HG03558 (cell line): ENCODE measurements around the gene C1QL1.

Experiments
- ATAC-seq: cut with Tn5 transposase; IDR thresholded peaks from one replicate; pipeline ENCODE4 v1.9.1; 2021; ENCODE audit warnings: moderate number of reproducible peaks; ENCODE audit not compliant: unreplicated experiment; ENCODE audit errors: extremely low read depth

C1QL1 gene

GRCh38 chr17:44990994-44991393 lies 22.9 kb upstream of the C1QL1 start:
- no peak for ATAC-seq

DNA sequence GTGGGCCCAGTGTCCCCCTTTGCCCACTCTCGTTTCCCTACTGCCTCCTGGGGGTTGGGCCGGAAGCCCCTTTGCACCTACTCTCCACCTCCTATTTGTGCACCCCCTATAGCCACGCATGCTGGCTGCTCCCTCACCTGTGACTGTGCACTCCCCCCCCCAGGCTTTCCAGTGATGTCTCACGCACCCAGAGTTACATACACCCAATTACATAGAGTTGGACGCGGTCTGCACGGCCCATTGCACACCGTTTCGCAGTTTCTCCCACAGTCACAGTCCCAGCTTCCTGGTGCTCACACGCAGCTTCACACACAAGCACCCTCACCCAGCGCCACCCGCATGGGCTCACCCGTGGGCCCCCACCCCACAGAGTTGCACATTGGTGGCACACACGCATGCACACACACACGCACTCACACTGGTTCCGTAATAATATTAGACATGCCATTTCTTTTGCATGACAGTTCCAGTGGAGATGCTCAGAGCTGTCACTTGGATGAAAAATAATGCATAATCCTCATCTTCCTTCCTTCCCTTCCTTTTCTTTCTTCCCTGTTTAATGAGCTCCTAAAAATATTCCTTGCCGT lies 21.5 kb upstream of the C1QL1 start:
- ATAC-seq = no peak

DNA sequence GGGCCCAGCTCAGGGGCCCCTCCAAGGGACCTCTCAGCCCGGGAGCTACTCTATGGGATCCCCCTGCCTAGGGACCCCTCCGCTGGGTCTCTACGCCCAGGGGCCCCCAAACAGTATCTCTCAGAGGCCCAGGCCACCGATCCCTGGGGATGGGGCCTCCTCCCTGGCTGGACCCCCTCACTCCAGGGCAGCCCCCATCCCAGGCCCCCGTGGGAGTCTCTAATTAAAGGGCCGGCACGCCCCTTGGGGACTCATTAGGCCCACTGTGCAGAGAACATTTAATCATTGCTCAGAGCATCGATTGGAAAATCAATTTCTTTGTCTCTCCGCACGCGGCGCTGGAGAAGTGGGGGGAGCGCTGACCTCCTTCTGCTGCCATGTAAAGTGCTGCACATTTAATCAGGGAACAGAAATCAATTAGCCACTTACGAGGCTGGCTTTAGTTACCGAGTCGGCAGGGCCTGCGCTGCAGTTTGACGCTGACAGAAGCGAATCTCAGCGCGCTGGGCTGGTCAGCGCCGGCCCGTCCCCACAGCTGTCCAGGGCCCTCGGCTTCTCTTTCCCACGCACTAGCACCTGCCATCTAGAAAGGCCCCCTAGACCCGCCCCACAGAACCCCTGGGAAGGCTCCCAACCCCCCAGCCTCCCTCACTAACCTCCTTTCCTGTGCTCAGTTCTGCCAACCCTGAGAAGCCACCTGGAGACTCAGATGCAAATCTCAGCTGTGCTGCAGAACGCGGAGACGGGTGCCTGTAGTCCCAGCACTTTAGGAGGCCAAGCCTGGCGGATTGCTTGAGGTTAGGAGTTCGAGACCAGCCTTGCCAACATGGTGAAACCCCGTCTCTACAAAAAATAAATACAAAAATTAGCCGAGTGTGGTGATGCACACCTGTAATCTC lies 20.2 kb upstream of the C1QL1 start:
- no peak for ATAC-seq

DNA sequence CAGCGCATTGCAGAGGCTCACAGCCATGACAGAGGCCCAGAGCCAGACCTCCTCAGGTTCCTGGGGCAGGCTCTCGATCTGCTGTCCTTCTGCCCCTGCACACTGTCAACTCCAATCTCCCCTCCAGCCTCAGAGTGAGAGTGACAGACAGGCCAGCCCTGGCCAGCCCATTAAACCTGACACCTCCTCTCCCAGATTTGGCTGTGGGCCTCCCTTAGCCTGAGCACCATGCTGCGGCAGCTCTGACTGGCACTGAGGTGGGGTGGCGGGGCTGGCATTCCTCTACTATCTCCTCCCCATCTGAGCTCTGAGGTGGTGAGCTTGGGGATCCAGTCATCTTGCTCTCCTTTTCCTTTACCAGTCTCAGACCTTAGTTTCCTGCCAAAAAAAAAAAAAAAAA lies 15.5 kb upstream of the C1QL1 start:
- ATAC-seq = no peak

GRCh38 chr17:44982113-44982702 lies 14.1 kb upstream of the C1QL1 start:
- no peak for ATAC-seq

- ATAC-seq = no peak
Measured at GRCh38 chr17:44981221-44981968, 13.3 kb upstream of the C1QL1 start.

DNA sequence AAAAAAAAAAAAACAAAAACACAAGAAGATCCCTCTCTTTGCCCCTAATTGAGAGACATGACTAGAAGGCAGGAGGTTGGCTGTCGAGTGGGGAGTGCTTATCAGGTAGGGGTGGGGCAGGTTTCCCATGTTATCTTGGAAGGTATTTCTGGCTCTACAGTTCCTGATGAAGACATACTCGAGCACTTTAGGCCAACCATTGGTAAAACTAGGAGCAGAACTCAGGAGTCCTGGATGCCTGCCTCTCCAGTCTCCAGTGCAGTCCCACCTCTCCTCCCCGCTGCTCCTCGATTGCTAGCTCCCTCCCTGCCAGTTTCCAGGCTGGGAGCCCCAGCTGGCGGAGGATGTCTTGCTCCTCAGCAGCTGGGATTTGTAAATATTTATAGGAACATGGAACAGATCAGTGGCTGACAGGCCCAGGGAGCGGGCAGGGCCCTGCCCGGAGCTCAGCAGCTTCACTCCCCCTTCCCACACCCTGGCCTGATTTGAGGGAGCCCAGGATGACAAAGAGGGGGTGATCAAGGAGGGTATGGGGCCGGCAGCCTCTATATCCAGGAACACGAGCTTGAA lies 11.4 kb upstream of the C1QL1 start:
- ATAC-seq = no peak

DNA sequence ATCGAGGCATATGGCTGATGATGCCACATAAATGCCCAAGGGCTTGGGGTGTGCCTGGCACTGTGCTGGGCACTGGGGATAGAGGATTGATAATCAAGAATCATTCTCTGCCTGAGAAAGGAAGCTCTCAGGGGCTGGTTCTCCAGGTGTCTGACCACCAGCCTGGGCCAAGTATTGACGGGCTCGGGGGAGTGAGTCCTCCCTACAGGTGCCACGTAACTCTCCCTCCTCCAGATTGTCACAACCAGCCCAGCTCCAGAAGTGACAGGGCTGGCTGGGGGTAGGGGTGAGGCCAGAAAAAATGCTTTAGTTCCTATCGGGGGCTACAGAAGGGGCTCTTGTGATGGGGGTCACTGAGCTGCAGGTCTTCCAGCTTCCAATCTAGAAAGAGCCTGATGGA lies 10.7 kb upstream of the C1QL1 start:
- no peak for ATAC-seq

GRCh38 chr17:44977814-44978550 lies 9.9 kb upstream of the C1QL1 start:
- no peak for ATAC-seq

DNA sequence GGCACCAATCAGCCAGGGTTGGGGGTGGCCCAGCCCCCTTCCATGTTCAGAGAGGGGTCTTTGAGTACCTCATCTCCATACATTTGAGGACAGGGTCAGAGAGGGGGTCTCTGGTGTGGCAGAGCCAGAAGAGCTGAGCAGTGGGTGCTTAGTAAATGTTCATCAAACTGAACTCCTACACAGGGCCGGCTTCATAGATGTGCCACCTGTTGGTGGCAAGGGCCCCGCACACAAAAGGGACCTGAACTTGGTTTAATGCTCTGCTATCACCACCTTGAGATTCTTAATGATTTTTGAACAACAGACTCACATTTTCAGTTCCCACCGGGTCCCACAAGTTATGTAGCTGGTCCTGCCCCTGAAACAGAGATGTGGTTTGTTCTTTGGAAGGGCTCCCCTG lies 9.0 kb upstream of the C1QL1 start:
- ATAC-seq = no peak

GRCh38 chr17:44976206-44976605 lies 8.1 kb upstream of the C1QL1 start:
- ATAC-seq = no peak

DNA sequence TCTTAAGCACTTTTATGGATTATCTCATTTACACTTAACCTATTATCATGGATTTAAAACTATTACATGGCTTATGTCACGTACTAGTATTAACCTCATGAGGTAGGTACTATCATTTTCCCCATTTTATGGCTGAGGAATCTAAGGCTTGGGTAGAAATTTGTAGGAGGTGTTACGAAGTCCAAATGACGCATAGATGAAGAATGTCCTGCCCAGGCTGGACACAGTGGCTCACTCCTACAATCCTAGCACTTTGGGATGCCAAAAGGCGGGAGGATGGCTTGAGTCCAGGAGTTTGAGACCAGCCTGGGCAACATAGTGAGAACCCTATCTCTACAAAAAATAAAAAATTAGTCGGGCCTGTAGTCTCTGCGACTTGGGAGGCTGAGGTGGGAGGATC lies 4.8 kb upstream of the C1QL1 start:
- no peak for ATAC-seq

DNA sequence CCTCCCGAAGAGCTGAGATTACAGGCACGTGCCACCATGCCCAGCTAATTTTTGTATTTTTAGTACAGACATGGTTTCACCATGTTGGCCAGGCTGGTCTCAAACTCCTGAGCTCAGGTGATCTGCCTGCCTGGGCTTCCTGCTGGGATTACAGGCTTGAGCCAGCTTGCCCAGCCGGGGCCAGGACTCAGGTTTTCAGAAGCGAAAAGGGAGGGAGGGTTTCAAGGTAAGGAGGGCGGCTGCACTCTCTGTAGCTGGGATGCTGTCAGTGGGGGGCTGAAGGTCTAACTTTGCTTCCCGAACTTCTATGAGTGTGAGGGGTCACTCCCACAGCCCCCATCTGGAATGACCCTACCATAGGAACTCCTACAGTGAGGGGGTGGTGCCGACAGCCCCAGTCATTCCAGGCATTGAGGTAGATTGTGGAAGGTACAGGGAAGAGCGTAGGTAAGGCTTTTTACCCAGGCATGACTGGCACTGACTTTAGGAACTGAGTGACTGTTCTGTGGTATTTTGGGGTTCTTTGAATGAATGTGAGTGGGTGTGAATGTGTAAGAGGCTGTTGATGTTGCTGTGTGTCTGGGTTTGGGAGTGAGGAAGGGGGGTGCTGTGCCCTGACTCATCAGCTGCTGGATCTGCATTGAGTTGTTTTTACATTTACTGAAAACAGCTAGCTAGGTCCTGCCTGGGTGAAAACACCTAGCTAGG lies 3.8 kb upstream of the C1QL1 start:
- no peak for ATAC-seq

- ATAC-seq = no peak
Measured at GRCh38 chr17:44970136-44970741, 2.1 kb upstream of the C1QL1 start.

GRCh38 chr17:44969144-44969780 lies 1.2 kb upstream of the C1QL1 start:
- ATAC-seq = no peak

DNA sequence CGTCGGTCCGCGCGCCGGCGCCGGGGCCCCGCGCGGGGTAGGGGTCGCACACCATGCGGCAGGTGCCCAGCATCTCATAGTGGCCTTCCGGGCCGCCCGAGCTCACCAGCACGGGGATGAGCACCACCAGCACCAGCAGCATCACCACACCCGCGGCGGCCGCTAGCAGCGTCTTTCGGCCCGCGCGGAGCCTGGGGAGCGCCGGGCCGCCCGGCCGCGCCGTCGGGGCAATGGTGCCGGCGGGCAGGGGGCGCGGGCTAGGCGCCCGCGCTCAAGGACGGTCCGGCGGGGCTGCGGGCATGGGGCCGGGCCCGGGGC lies 237 bp downstream of the C1QL1 start:
- ATAC-seq = no peak

DNA sequence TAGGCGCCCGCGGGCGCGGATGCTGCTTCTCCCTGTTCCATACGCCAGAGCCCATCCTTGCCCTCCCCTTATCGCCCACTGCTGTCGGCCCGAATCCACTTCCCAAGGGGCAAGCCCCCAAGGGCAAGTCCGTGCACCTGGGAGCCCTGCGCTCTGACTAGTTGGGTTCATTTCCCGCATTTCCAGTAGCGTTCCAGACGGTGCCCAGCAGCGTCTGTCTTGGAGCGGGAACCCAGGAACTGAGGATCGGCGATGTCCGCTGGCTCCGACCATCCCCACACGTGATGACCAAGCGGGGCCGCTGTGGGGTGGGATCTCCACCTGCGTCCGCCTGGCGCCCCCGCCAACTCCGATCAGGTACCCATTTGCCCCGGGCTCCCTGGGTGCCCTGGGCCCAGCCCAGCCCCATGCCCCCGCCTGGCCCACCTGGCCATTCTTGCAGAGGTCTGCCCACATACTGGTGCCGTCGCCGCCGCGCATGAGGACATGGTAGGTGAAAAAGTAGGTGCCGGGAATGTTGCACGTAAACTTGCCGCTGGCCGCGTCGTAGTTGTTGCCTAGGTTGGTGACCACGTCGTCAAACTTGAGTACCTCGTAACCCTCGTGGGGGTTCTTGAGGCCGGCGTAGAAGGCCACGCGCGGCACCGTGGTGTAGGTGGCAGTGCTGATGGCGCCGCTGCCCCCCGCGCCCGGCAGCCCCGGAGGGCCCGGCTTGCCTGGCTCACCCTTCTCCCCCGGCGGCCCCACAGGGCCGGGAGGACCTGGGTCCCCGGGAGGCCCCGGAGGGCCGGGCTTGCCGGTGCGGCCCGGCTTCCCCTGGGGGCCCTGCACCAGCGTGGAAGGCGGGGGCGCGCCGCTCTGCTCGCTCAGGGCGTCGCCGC lies 837 bp downstream of the C1QL1 start:
- ATAC-seq = no peak
